Karpas-422 (cell line): Measurements from ENCODE around the gene ATXN7L3. TPM values are rescaled to one million over a fixed set of nuclear protein-coding genes. Genes with fewer than 3 reads are reported as not detected.

Experiments
- DNase-seq: peaks from one replicate; pipeline ENCODE4 v3.0.0-alpha.2; 2015
- H2AFZ ChIP-seq: fragments of 200-600 bp; sonication (generic); 2 replicates; pipeline ENCODE4 v1.6.1; 2014; ENCODE audit warnings: antibody characterized with exemption, low read length, mixed read lengths
- H3K27ac ChIP-seq: fragments of 200-600 bp; sonication (generic); 2 replicates; pipeline ENCODE4 v1.5.1; 2014; ENCODE audit warnings: mild to moderate bottlenecking, low read length, moderate library complexity
- H3K27me3 ChIP-seq: fragments of 200-600 bp; sonication (generic); 2 replicates; pipeline ENCODE4 v1.6.1; 2014; ENCODE audit warnings: low read length, mixed read lengths
- H3K36me3 ChIP-seq: fragments of 200-600 bp; sonication (generic); 2 replicates; pipeline ENCODE4 v1.6.1; 2014; ENCODE audit warnings: low read length, mixed read lengths; ENCODE audit not compliant: insufficient read depth
- H3K4me1 ChIP-seq: fragments of 200-600 bp; sonication (generic); 2 replicates; pipeline ENCODE4 v1.6.1; 2014; ENCODE audit warnings: mild to moderate bottlenecking, low read length, mixed read lengths
- H3K4me2 ChIP-seq: fragments of 200-600 bp; sonication (generic); 2 replicates; pipeline ENCODE4 v1.6.1; 2014; ENCODE audit warnings: low read length, low read depth, mild to moderate bottlenecking; ENCODE audit not compliant: poor library complexity, severe bottlenecking
- H3K4me3 ChIP-seq: fragments of 200-600 bp; sonication (generic); 2 replicates; pipeline ENCODE4 v1.5.1; 2014; ENCODE audit warnings: mild to moderate bottlenecking, antibody characterized with exemption, low read length, mixed read lengths
- H3K79me2 ChIP-seq: fragments of 200-600 bp; sonication (generic); 2 replicates; pipeline ENCODE4 v1.6.1; 2014; ENCODE audit warnings: mild to moderate bottlenecking, low read length, mixed read lengths
- H3K9ac ChIP-seq: fragments of 200-600 bp; sonication (generic); 2 replicates; pipeline ENCODE4 v1.6.0; 2014; ENCODE audit warnings: low read length
- H3K9me2 ChIP-seq: fragments of 200-600 bp; sonication (generic), shearing (Covaris generic); replicated peaks from 2 replicates; pipeline ENCODE4 v1.6.0; 2014; ENCODE audit warnings: mild to moderate bottlenecking, low read length, moderate library complexity; ENCODE audit not compliant: insufficient read depth
- H3K9me3 ChIP-seq: fragments of 300-700, 200-600 bp; sonication (generic); 2 replicates; pipeline ENCODE4 v1.6.1; 2014; ENCODE audit warnings: low read length, mixed read lengths
- H4K20me1 ChIP-seq: fragments of 200-600 bp; sonication (generic); 2 replicates; pipeline ENCODE4 v1.6.1; 2014; ENCODE audit warnings: mild to moderate bottlenecking, antibody characterized with exemption, low read length, low read depth; ENCODE audit not compliant: insufficient read depth
- total RNA-seq: library from RNA; depleted of rRNA; stranded (reverse); fragments of >200 nt; shearing (Covaris generic); gene quantifications from 2 replicates; pipeline ENCODE4 v1.2.3, GENCODE V29; 2014; ENCODE audit warnings: low replicate concordance

Gene ATXN7L3
- total RNA-seq, 1 experiment from 2014 or later, result 29.0 TPM

DNA sequence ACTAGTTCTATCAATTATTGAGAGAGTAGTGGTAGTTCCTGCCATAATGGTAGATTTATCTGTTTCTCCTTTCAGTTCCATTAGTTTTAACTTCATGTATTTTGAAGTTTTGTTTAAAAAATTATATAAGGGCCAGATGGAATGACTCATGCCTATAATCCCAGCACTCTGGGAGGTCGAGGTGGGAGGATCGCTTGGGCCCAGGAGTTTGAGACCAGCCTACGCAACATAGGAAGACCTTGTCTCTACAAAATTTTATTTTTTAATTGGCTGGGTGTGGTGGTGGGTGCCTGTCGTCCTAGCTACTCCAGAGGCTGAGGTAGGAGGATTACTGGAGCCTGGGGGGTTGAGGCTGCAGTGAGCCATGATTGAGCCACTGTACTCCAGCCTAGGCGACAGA is 33.9 kb upstream of the ATXN7L3 start:
- Histone ChIP-seq H3K27me3 (no peaks in the 10 kb centered on the region), H3K36me3 (no peaks in the 10 kb centered on the region), H3K9me3 (no peaks in the 10 kb centered on the region), H3K4me1 (no peaks in the 10 kb centered on the region), H3K79me2 (no peaks in the 10 kb centered on the region), H3K27ac (no peak overlapping the region), H4K20me1 (no peaks in the 10 kb centered on the region), H3K9me2 (no peaks in the 10 kb centered on the region), H3K9ac (no peak overlapping the region), H3K4me2 (no peak overlapping the region), H2AFZ (no peak overlapping the region), H3K4me3 (no peak overlapping the region)
- DNase-seq, result no peak

DNA sequence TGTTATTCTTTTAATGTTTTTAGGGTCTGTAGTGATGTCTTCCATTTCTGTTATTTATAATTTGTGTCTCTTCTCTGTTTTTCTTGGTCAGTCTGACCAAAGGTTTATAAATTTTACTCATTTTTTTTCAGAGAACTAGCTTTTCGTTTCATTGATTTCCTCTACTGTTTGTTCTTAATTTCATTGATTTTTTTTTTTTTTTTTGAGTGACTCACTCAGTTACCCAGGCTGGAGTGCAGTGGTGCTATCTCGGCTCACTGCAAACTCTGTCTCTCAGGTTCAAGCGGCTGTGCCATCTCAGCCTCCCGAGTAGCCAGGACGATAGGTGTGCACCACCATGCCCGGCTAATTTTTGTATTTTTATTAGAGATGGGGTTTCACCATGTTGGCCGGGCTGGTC is 32.4 kb upstream of the ATXN7L3 start:
- no peak overlapping the region for H3K4me3 ChIP-seq
- no peak for DNase-seq
- H3K4me2 ChIP-seq, result no peak overlapping the region
- H3K4me1 ChIP-seq, result no peaks in the 10 kb centered on the region
- no peaks in the 10 kb centered on the region for H3K9me3 ChIP-seq
- no peak overlapping the region for H3K9ac ChIP-seq
- no peaks in the 10 kb centered on the region for H3K79me2 ChIP-seq
- H3K36me3 ChIP-seq, result no peaks in the 10 kb centered on the region
- H4K20me1 ChIP-seq, result no peaks in the 10 kb centered on the region
- no peaks in the 10 kb centered on the region for H3K27me3 ChIP-seq
- H3K27ac ChIP-seq, result no peak overlapping the region
- no peak overlapping the region for H2AFZ ChIP-seq
- no peaks in the 10 kb centered on the region for H3K9me2 ChIP-seq

DNA sequence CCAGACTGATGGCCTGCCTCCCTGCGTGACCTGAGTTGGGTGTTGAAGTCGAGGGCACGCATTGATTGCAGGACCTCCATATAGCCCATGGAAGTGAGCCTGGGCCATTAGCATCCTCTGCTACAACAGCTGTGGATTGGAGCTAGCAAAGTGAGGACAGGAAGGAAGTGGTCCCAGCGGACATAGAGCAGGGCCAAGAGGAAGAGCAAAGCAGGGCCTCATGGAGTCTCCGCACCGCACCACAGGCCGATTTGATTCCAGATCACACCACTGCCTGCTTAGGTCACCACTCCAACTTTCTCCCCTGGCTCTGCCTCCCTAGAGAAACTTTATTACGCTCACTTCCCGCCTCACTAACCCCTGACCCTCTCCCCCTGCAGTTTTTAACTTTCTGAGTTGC is 30.5 kb upstream of the ATXN7L3 start:
- Histone ChIP-seq H3K27ac (no peak overlapping the region), H3K4me1 (no peaks in the 10 kb centered on the region), H3K27me3 (no peaks in the 10 kb centered on the region), H3K9me3 (no peaks in the 10 kb centered on the region), H3K9ac (no peak overlapping the region), H2AFZ (no peak overlapping the region), H3K4me3 (no peak overlapping the region), H4K20me1 (no peaks in the 10 kb centered on the region), H3K79me2 (no peaks in the 10 kb centered on the region), H3K9me2 (no peaks in the 10 kb centered on the region), H3K36me3 (no peaks in the 10 kb centered on the region), H3K4me2 (no peak overlapping the region)
- no peak for DNase-seq

DNA sequence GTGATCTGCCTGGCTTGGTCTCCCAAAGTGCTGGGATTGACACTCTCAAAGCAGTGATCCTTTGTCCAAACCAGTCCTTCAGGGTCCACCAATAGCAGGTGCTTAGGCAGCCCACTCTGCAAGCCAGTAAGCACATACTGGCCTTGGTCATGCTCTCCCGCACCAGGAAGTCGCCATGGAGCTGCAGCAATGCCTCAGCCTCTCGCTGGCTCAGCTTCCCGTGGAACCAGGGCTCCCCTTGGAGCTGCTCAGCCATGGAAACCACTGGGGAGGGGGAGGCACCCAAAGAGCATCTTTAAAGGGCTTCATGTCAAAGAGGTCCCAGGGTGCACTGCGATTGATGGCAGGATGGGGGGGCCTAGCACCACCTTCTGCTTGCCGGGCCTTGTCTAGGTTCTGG is 29.4 kb upstream of the ATXN7L3 start:
- H3K4me2 ChIP-seq, result no peak overlapping the region
- no peak overlapping the region for H3K9ac ChIP-seq
- H3K27me3 ChIP-seq, result no peaks in the 10 kb centered on the region
- no peaks in the 10 kb centered on the region for H3K9me2 ChIP-seq
- H3K79me2 ChIP-seq, result no peaks in the 10 kb centered on the region
- no peaks in the 10 kb centered on the region for H3K4me1 ChIP-seq
- H3K36me3 ChIP-seq, result no peaks in the 10 kb centered on the region
- no peak overlapping the region for H2AFZ ChIP-seq
- DNase-seq, result no peak
- no peaks in the 10 kb centered on the region for H4K20me1 ChIP-seq
- H3K4me3 ChIP-seq, result no peak overlapping the region
- no peak overlapping the region for H3K27ac ChIP-seq
- no peaks in the 10 kb centered on the region for H3K9me3 ChIP-seq

DNA sequence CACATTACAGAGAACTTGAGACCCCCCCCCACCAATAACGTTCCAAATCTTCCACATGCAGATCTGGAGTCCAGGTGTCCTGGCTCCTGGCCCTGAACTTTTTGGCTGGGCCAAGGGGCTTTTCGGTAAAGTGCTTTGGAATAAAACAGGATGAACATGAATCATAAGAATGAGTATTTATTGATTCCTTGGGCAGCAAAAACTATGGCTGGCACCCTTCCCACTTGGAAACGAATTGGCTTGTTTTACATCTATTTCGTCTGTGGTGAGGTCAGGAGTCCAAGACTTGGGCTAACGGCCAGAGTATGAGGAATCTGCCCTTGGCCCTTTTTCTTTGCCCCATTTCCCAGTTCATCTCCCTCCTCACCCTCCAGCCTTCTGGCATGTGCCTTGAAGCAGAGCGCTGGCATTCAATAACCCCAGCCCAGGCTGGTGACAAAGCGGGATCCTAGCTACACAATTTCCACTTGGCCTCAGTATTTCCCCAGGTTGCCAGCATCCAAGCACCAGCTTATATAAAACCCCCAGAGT is 23.9 kb upstream of the ATXN7L3 start:
- Histone ChIP-seq H3K4me1 (peaks cover 13% of the 10 kb centered on the region), H3K4me2 (no peak overlapping the region), H3K27me3 (no peaks in the 10 kb centered on the region), H3K27ac (no peak overlapping the region), H3K4me3 (no peak overlapping the region), H3K9me2 (no peaks in the 10 kb centered on the region), H3K36me3 (no peaks in the 10 kb centered on the region), H2AFZ (no peak overlapping the region), H3K79me2 (peaks cover 6% of the 10 kb centered on the region), H3K9me3 (no peaks in the 10 kb centered on the region), H4K20me1 (peaks cover 8% of the 10 kb centered on the region; the same call in 1 of the 2 replicates), H3K9ac (no peak overlapping the region)
- no peak for DNase-seq

DNA sequence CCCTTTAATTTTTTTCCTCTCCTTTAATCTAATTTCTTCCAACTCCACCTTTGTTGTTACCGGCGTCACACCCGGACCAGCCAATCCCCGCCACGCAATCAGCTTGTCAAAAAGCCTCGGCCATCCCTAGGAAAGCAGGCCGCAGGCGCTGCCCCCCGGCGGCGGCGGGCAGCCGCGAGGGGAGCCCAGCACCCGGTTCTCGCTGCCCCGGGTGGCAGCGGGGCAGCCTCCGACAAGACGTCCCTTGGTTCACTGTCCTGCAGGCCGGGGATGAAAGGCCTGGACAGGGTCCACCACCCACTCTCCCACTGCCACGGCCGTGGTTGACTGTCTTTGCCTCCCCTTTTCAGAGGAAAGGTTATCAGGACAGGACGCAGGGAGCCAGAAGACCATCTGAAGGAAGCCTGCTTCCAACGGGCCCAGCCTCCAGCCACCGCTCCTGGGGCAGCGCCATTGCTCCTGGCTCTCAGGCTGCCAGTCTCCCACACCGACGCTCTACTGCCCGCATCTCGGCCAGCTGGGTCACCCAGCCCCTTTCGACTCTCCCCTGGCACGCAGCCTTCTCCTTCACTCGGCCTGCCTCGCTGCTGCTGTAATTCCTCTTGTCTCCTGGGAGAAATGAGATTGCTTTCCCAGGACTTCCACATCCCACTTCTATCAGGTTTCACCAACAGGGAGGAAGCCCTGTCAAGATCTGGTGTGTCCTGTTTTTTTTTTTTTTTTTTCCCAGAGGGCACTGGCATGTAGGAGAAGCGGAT is 22.6 kb upstream of the ATXN7L3 start:
- no peaks in the 10 kb centered on the region for H3K9me2 ChIP-seq
- peak; percentile 71 for DNase-seq
- H3K9me3 ChIP-seq, result no peaks in the 10 kb centered on the region
- H3K4me1 ChIP-seq, result peaks cover 20% of the 10 kb centered on the region
- H3K27me3 ChIP-seq, result no peaks in the 10 kb centered on the region
- peak overlapping the region; percentile 95 for H3K9ac ChIP-seq
- no peak overlapping the region for H3K27ac ChIP-seq
- 0 out of 2 replicates have a peak, but pooled peaks cover 3% of the 10 kb centered on the region for H3K36me3 ChIP-seq
- H3K4me3 ChIP-seq, result peak overlapping the region; percentile 90; the same call in 1 of the 2 replicates
- peak overlapping the region; percentile 98 for H3K4me2 ChIP-seq
- peaks cover 8% of the 10 kb centered on the region; the same call in 1 of the 2 replicates for H4K20me1 ChIP-seq
- no peak overlapping the region for H2AFZ ChIP-seq
- peaks cover 16% of the 10 kb centered on the region for H3K79me2 ChIP-seq

DNA sequence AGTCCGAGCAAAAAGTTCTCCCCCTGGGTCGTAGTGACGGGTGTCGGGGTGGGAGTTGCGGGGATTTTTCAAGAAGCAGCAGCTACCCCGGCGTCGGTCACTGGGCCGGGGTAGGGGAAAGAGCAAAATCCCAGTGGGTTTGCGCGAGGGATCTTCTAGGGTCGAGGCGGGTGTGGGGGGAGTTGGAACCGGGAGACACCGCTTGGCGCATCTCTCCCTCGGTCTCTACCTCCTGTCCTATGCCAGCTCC is 22.1 kb upstream of the ATXN7L3 start:
- peak overlapping the region; percentile 98 for H3K4me2 ChIP-seq
- DNase-seq, result no peak
- H3K27ac ChIP-seq, result no peak overlapping the region
- H2AFZ ChIP-seq, result peak overlapping the region; percentile 54; the same call in 1 of the 2 replicates
- H3K4me1 ChIP-seq, result peaks cover 25% of the 10 kb centered on the region
- peak overlapping the region; percentile 90 for H3K4me3 ChIP-seq
- H3K9me3 ChIP-seq, result no peaks in the 10 kb centered on the region
- H3K36me3 ChIP-seq, result peaks cover 7% of the 10 kb centered on the region
- H4K20me1 ChIP-seq, result peaks cover 8% of the 10 kb centered on the region; the same call in 1 of the 2 replicates
- no peaks in the 10 kb centered on the region for H3K9me2 ChIP-seq
- H3K79me2 ChIP-seq, result peaks cover 21% of the 10 kb centered on the region
- H3K27me3 ChIP-seq, result no peaks in the 10 kb centered on the region
- H3K9ac ChIP-seq, result peak overlapping the region; percentile 95

DNA sequence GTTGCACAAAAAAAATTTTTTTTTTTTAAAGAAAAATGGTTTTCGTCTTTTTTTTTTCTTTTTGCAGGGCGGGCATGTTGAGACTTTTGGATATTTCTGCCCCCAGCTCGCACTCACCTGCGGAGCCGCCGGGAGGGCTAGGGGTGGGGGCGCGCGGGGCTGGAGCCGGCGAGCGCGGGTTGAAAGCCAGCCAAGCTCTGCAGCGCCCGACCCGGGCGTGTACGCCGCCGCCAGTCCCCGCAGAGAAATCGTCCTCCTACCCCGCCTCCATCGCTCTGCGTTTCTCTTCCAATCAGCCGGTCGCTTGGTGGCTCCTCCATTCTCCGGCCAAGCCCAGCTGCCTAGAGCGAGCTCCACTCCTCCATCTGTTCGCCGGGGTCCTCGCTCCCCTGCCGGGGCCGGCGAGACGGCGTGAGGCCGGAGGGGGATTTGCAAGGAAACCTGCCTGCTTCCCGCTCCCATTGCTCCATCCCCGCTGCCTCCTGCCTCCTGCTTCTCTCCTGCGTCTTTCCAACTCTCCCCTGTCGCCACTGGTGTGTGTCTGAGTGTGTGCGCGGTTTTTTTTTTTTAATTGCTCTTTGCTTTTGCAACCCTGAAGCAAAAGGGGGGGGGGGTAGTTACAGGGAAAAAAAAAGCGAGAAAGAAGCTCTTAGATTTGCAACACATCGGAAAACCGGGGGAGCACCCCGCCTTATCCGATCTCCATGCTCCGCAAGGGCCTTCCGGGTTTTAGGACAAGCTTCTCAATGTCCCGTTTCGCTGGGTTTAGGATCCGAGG is 21.6 kb upstream of the ATXN7L3 start:
- Histone ChIP-seq H3K27ac (no peak overlapping the region), H3K4me1 (peaks cover 30% of the 10 kb centered on the region), H3K9me2 (no peaks in the 10 kb centered on the region), H2AFZ (peak overlapping the region; percentile 54; the same call in 1 of the 2 replicates), H3K9me3 (no peaks in the 10 kb centered on the region), H3K4me2 (peak overlapping the region; percentile 98), H4K20me1 (peaks cover 8% of the 10 kb centered on the region; the same call in 1 of the 2 replicates), H3K79me2 (peaks cover 26% of the 10 kb centered on the region), H3K36me3 (peaks cover 12% of the 10 kb centered on the region), H3K4me3 (peak overlapping the region; percentile 90), H3K9ac (peak overlapping the region; percentile 95), H3K27me3 (no peaks in the 10 kb centered on the region)
- DNase-seq, result peak; percentile 87
